GM23338 (cell line): ENCODE data around the gene HHATL. TPM values are rescaled to one million over a fixed set of nuclear protein-coding genes. Genes with fewer than 3 reads are reported as not detected.

ENCODE experiments used
- ATAC-seq: fragments of 200-7000 bp; cut with Tn5 transposase; 3 replicates; pipeline ENCODE4 v1.9.1; 2020
- DNase-seq: peaks from one replicate; pipeline ENCODE4 v3.0.0-alpha.2; 2015; ENCODE audit warnings: low spot score
- H2AFZ ChIP-seq: fragments of 200-600 bp; sonication (generic); 2 replicates; pipeline ENCODE4 v1.8.0; 2016; ENCODE audit warnings: antibody characterized with exemption, mild to moderate bottlenecking, moderate library complexity
- H3F3A ChIP-seq: fragments of 200-600 bp; sonication (generic); replicated peaks from 2 replicates; pipeline ENCODE4 v1.8.0; 2017; ENCODE audit warnings: antibody characterized with exemption, mixed run types, low read depth
- H3K27ac ChIP-seq: fragments of 200-600 bp; sonication (generic); 2 replicates; pipeline ENCODE4 v1.6.1; 2016; ENCODE audit warnings: low read depth
- H3K27me3 ChIP-seq: fragments of 200-600 bp; sonication (generic); 2 replicates; pipeline ENCODE4 v1.8.0; 2016; ENCODE audit warnings: mild to moderate bottlenecking, mixed run types, moderate library complexity; ENCODE audit not compliant: insufficient read depth
- H3K36me3 ChIP-seq: fragments of 200-600 bp; sonication (generic); 2 replicates; pipeline ENCODE4 v1.8.0; 2016; ENCODE audit warnings: mild to moderate bottlenecking; ENCODE audit not compliant: insufficient read depth
- H3K4me1 ChIP-seq: fragments of 200-600 bp; sonication (generic); 2 replicates; pipeline ENCODE4 v1.8.0; 2016; ENCODE audit warnings: mild to moderate bottlenecking, moderate library complexity; ENCODE audit not compliant: insufficient read depth
- H3K4me2 ChIP-seq: fragments of 200-600 bp; sonication (generic); 2 replicates; pipeline ENCODE4 v1.7.1; 2017; ENCODE audit warnings: mixed run types
- H3K4me3 ChIP-seq: fragments of 200-600 bp; sonication (generic); 2 replicates; pipeline ENCODE4 v1.6.1; 2016; ENCODE audit warnings: mixed run types
- H3K79me2 ChIP-seq: fragments of 200-600 bp; sonication (generic); replicated peaks from 2 replicates; pipeline ENCODE4 v1.8.0; 2017; ENCODE audit warnings: mild to moderate bottlenecking; ENCODE audit not compliant: insufficient read depth
- H3K9me2 ChIP-seq: fragments of 200-600 bp; sonication (generic); 2 replicates; pipeline ENCODE4 v1.8.0; 2017; ENCODE audit not compliant: insufficient read depth
- H4K20me1 ChIP-seq: fragments of 200-600 bp; sonication (generic); replicated peaks from 2 replicates; pipeline ENCODE4 v1.8.0; 2017; ENCODE audit warnings: mild to moderate bottlenecking; ENCODE audit not compliant: insufficient read depth
- H3K27ac Mint-ChIP-seq: 2 replicates; pipeline ENCODE4 v1.8.0; 2020; ENCODE audit warnings: inconsistent platforms, mild to moderate bottlenecking, moderate library complexity, mixed read lengths
- H3K27me3 Mint-ChIP-seq: 3 replicates; pipeline ENCODE4 v1.8.0; 2022; ENCODE audit warnings: low read depth, mild to moderate bottlenecking, moderate library complexity, mixed read lengths, inconsistent platforms; ENCODE audit not compliant: insufficient read depth, poor library complexity
- H3K36me3 Mint-ChIP-seq: 3 replicates; pipeline ENCODE4 v1.8.0; 2021; ENCODE audit warnings: low read depth, mild to moderate bottlenecking, inconsistent platforms, moderate library complexity, mixed read lengths
- H3K4me1 Mint-ChIP-seq: 3 replicates; pipeline ENCODE4 v1.8.0; 2020; ENCODE audit warnings: mild to moderate bottlenecking, inconsistent platforms, mixed read lengths
- H3K4me3 Mint-ChIP-seq: 3 replicates; pipeline ENCODE4 v1.8.0; 2021; ENCODE audit warnings: moderate library complexity, mild to moderate bottlenecking, inconsistent platforms, mixed read lengths
- H3K9me3 Mint-ChIP-seq: 3 replicates; pipeline ENCODE4 v1.8.0; 2020; ENCODE audit warnings: moderate library complexity, mild to moderate bottlenecking, inconsistent platforms, mixed read lengths
- CREB1 ChIP-seq: fragments of 250-450 bp; sonication (Bioruptor Pico); IDR thresholded peaks from 2 replicates; pipeline ENCODE4 v1.5.0; 2020; ENCODE audit warnings: low read depth, mild to moderate bottlenecking, moderate library complexity
- CTCF ChIP-seq, 2 experiments: fragments of 200-600 bp in 1 of 2; sonication (generic) in 1 of 2; conservative IDR thresholded peaks; 2 replicates each; pipeline versions ENCODE4 v1.5.1 to v1.6.1; 2016 to 2017; ENCODE audit warnings: antibody characterized with exemption in 2 of 2, low read depth in 2 of 2, mild to moderate bottlenecking in 2 of 2, moderate library complexity in 1 of 2
- ETS1 ChIP-seq: IDR thresholded peaks from 2 replicates; pipeline ENCODE4 v1.6.1; 2016; ENCODE audit warnings: antibody characterized with exemption
- EZH2 ChIP-seq: fragments of 200-600 bp; sonication (generic); IDR thresholded peaks from one replicate; pipeline ENCODE4 v1.8.0; 2017; ENCODE audit warnings: antibody characterized with exemption, mild to moderate bottlenecking, low read depth; ENCODE audit not compliant: unreplicated experiment
- EZH2phosphoT487 ChIP-seq: fragments of 200-600 bp; sonication (generic); IDR thresholded peaks from one replicate; pipeline ENCODE4 v1.8.1; 2018; ENCODE audit warnings: antibody characterized with exemption; ENCODE audit not compliant: unreplicated experiment
- JUNB ChIP-seq: IDR thresholded peaks from one replicate; pipeline ENCODE4 v1.6.1; 2016; ENCODE audit warnings: antibody characterized with exemption; ENCODE audit not compliant: unreplicated experiment
- NANOG ChIP-seq: IDR thresholded peaks from 2 replicates; pipeline ENCODE4 v1.6.1; 2016; ENCODE audit warnings: antibody characterized with exemption, borderline replicate concordance
- POLR2AphosphoS5 ChIP-seq: IDR thresholded peaks from 2 replicates; pipeline ENCODE4 v1.6.1; 2016; ENCODE audit warnings: antibody characterized with exemption, low read depth
- REST ChIP-seq: IDR thresholded peaks from one replicate; pipeline ENCODE4 v1.6.1; 2018; ENCODE audit warnings: antibody characterized with exemption; ENCODE audit not compliant: unreplicated experiment
- STAT1 ChIP-seq: IDR thresholded peaks from one replicate; pipeline ENCODE4 v1.6.1; 2016; ENCODE audit warnings: antibody characterized with exemption; ENCODE audit not compliant: unreplicated experiment
- ZNF114 ChIP-seq: fragments of 250-450 bp; sonication (Bioruptor Pico); IDR thresholded peaks from 2 replicates; pipeline ENCODE4 v1.5.0; 2020; ENCODE audit warnings: mild to moderate bottlenecking, moderate library complexity
- ZNF331 ChIP-seq: fragments of 250-450 bp; sonication (Bioruptor Pico); IDR thresholded peaks from 2 replicates; pipeline ENCODE4 v1.5.0; 2020; ENCODE audit warnings: low read depth, mild to moderate bottlenecking, moderate library complexity
- ZNF462 ChIP-seq: fragments of 250-450 bp; sonication (Bioruptor Pico); IDR thresholded peaks from 2 replicates; pipeline ENCODE4 v1.5.0; 2020; ENCODE audit warnings: mild to moderate bottlenecking, moderate library complexity
- polyA plus RNA-seq: library from polyadenylated mRNA; unstranded; fragments of >200 nt; fragmentation: Nextera tagmentation; extraction: Ambion mirVana; gene quantifications from 2 replicates; pipeline ENCODE4 v1.2.1, GENCODE V29; 2016
- total RNA-seq: library from RNA; depleted of rRNA; stranded (reverse); fragments of >200 nt; shearing (Covaris generic); gene quantifications from 2 replicates; pipeline ENCODE4 v1.2.3, GENCODE V29; 2014

HHATL gene
- total and polyA plus RNA-seq, 2 experiments from 2014 or later, result not detected

GRCh38 chr3:42664438-42664803, 38.2 kb downstream of the HHATL start:
- H3K9me3 Mint-ChIP-seq, result 0 out of 3 replicates have a peak, but pooled peaks cover 3% of the 10 kb centered on the region
- Histone ChIP-seq H3K27ac (no peak overlapping the region), H3K4me3 (no peak overlapping the region), H3F3A (no peaks in the 10 kb centered on the region), H3K4me2 (no peak overlapping the region), H3K9me2 (no peaks in the 10 kb centered on the region), H3K36me3 (no peaks in the 10 kb centered on the region), H3K79me2 (no peaks in the 10 kb centered on the region), H3K27me3 (no peaks in the 10 kb centered on the region), H4K20me1 (no peaks in the 10 kb centered on the region), H3K4me1 (no peaks in the 10 kb centered on the region), H2AFZ (no peak overlapping the region)
- no peak overlapping the region for H3K27ac Mint-ChIP-seq
- peaks cover 4% of the 10 kb centered on the region for H3K27me3 Mint-ChIP-seq
- H3K36me3 Mint-ChIP-seq, result peaks cover 5% of the 10 kb centered on the region; the same call in 2 of the 3 replicates
- DNase-seq (no peak), ATAC-seq (peak; percentile 7; the same call in 1 of the 3 replicates)
- H3K4me3 Mint-ChIP-seq, result no peak overlapping the region
- TF ChIP-seq POLR2AphosphoS5, result no peak
- no peak for TF ChIP-seq NANOG
- no peak for TF ChIP-seq EZH2phosphoT487
- TF ChIP-seq JUNB, result no peak
- no peak for TF ChIP-seq CREB1 (CRISPR knock-in tag)
- TF ChIP-seq CTCF (conservative IDR thresholded peaks at IDR 0.05; ENCODE audit: low read depth in 2 of 2), result no peak
- no peak for TF ChIP-seq EZH2
- TF ChIP-seq ETS1, result no peak
- no peak for TF ChIP-seq ZNF331 (CRISPR knock-in tag)
- TF ChIP-seq ZNF114 (CRISPR knock-in tag), result no peak
- TF ChIP-seq STAT1, result no peak
- no peak for TF ChIP-seq ZNF462 (CRISPR knock-in tag)
- no peak for TF ChIP-seq REST
- peaks cover 9% of the 10 kb centered on the region; the same call in 2 of the 3 replicates for H3K4me1 Mint-ChIP-seq
